ENCODE data around the gene ARL8A.
"Not testable (repeated sequence)": the region's sequence is repeated elsewhere in the genome, so short reads cannot be mapped to it uniquely, and the experiment has no call there.

The ARL8A gene

GRCh38 chr1:202158810-202159533, 14.4 kb upstream of the ARL8A start:
- no peak for DNase-seq (ENCODE audit: low spot score)

GRCh38 chr1:202157945-202158344, 13.4 kb upstream of the ARL8A start:
- no peak for DNase-seq (ENCODE audit: low spot score)

DNA sequence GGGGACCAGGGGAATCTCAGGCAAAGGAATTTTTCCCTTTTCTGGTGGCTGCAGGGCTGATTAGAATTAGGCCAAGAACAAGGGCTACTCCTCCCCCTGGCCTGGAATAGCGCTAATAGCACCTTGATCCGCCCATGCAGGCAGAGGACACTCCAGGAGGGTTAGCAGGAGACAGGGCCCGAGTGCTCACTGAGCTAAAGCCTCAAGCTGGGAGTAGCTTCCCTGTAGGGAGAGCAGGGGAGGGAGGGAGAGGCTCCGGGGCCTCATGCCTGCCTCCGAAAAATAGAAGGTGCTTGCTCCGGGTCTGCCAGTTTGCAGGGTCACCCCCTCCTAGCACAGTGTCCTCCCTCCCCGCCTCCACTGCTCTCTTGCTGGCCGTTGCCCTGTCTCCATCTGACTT, 12.1 kb upstream of the ARL8A start:
- no peak for DNase-seq (ENCODE audit: low spot score)

GRCh38 chr1:202155478-202156021, 11.0 kb upstream of the ARL8A start:
- peak; percentile 49 for DNase-seq (ENCODE audit: low spot score)

GRCh38 chr1:202154766-202155477, 10.4 kb upstream of the ARL8A start:
- DNase-seq (ENCODE audit: low spot score) = no peak

GRCh38 chr1:202154148-202154765, 9.7 kb upstream of the ARL8A start:
- DNase-seq (ENCODE audit: low spot score) = no peak

DNA sequence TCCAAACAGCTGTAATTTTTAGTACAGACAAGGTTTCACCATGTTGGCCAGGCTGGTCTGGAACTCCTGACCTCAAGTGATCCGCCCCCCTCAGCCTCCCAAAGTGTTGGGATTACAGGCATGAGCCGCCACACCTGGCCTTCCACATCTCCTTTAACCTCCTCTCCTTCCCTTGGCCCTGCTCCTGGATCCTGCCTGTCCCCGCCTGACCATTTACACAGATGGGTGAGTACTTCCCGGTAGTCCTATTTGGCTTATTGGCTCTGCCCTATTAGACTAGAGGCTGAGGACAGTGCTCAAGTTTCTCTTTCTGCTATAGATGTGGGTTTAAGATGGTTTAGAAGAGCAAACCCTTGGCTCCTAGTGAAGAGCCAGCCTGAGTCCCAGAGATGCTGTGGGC, 8.7 kb upstream of the ARL8A start:
- DNase-seq (ENCODE audit: low spot score) = no peak

GRCh38 chr1:202152399-202152798, 7.9 kb upstream of the ARL8A start:
- no peak for DNase-seq (ENCODE audit: low spot score)

DNA sequence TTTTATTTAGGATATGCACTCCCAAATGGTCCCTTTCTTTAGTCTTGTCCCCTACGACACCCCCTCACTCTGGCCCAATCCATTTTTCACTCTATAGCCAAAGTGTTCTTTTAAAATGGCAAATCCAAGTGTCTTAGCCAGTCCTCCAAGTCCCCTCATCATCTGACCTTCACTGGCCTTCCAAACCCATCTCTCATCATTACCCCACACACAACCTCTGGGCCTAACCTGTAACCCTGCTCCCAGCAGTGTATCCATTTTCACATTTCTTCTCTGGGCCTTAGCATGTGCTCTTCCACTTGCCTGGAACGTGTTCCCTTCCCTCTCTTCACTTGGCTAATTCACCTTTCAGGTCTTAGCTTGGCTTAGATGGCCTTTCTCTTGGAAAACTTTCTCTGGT, 6.5 kb upstream of the ARL8A start:
- DNase-seq (ENCODE audit: low spot score) = no peak

GRCh38 chr1:202150602-202151001, 6.1 kb upstream of the ARL8A start:
- no peak for DNase-seq (ENCODE audit: low spot score)

GRCh38 chr1:202150187-202150586, 5.7 kb upstream of the ARL8A start:
- DNase-seq (ENCODE audit: low spot score) = no peak

GRCh38 chr1:202149566-202149965, 5.0 kb upstream of the ARL8A start:
- no peak for DNase-seq (ENCODE audit: low spot score)

DNA sequence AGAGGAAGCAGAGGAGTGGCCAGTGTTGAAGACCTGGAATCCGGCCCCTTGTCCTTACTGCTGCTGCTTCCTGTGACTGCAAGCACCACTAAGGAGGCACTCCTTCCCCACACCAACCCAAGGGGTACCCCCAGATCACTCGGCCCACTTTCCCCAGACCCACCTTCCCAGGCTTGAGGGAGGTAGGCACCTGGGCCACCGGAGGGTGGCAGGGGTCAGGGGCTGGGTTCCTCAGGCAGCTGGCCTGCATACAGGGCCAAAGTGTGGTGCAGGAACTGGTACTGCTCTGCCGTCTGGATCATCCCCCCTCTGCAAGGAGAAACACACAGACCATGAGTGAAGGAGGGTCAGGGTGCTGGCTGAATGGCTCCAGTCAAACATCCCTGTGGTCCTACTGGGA, 3.9 kb upstream of the ARL8A start:
- DNase-seq (ENCODE audit: low spot score) = no peak

- DNase-seq (ENCODE audit: low spot score) = no peak
Measured at GRCh38 chr1:202146993-202147392, 2.5 kb upstream of the ARL8A start.

DNA sequence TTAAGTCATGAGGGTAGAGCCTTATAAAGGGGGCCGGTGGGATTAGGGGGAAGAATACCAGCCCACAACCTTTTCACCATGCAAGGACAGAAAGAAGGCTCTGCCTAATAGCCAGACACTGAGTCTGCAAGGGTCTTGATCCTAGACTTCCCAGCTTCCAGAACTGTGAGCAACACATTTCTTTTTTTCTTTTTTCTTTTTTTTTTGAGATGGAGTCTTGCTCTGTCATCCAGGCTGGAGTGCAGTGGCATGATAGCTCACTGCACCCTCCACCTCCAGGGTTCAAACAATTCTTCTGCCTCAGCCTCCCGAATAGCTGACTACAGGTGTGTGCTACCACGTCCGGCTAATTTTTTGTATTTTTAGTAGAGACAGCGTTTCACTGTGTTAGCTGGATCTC, 1.7 kb upstream of the ARL8A start:
- no peak for DNase-seq (ENCODE audit: low spot score)

DNA sequence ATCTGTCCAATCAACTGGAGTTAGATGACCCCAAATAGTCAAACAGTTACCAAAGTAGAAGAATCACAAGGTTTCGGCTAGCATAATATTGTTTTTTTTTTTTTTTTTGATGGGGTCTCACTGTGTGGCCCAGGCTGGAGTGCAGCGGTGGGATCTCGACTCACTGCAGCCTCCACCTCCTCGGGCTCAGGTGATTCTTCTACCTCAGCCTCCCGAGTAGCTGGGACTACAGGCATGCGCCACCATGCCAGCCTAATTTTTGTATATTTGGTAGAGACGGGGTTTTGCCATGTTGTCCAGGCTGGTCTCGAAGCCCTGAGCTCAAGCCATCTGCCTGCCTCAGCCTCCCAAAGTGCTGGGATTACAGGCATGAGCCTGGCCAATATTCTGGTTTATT, 1.2 kb upstream of the ARL8A start:
- DNase-seq (ENCODE audit: low spot score) = not testable (repeated sequence)

GRCh38 chr1:202145068-202145743, 669 bp upstream of the ARL8A start:
- no peak for DNase-seq (ENCODE audit: low spot score)

DNA sequence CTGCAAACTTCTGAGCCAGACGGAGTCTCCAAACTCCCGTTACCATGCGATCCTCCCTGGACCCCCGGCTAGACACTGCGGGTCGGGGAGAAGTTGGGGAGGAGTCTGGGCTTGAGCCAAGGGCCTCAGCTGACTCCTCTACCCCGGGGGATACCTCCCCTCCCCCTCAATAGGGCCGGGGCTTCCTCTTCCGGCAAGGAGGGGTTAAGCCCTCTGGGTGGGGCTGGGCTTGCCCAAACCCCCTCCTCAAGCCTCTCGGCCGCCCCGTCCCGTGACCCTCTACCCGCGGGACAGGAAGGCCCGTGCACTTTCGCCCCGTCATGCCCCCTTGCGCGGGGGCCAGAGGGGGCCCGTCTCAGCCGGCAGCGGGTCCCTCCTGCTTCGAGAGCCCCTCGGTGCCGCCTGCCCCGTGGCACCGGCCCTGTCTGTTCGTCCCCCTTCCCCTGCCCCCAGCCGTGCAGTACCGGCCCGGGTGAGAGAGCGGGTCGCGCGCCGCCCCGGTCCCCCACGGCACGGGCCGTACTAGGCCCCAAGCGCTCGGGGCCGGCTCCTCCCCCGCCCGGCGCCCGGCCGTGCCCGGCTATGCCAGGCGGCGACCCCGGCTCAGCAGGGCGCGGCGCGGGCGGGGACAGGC, 652 bp downstream of the ARL8A start:
- DNase-seq (ENCODE audit: low spot score) = no peak

DNA sequence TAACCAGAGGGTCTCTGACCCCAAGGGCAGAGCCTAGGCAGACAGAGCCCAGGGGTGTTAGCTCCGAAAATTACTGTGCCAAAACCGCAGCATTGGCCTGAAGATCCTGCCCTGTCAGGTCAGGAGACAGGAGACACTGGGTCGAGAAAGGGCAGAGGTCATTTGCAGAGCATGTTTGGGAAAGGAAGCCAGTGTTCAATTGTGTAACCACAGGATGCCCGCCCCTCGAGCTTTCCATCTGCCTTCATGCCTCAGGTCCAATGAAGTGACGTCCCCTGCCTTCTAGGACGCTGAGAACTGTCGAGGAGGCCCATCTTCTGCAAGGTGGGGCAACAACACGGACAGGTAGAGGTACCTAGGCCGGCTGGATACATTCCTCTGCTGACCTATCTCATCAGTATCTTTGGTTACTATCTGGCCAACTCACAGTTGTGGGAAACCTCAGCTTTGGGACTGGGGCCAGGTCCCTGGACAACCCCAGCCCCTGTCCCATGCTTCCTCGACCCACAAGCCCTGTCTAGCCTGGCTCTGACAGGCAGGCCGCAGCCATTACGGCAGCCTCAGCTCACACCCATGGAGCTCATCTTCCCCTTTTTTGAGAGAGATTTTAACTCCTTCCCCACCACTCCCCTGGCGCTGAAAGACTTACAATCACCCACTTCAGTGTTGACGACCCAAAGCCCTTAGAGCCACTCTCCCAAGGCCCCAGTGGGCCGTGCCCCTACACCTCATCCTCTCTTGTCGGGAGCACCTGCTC, 1.3 kb downstream of the ARL8A start:
- no peak for DNase-seq (ENCODE audit: low spot score)

DNA sequence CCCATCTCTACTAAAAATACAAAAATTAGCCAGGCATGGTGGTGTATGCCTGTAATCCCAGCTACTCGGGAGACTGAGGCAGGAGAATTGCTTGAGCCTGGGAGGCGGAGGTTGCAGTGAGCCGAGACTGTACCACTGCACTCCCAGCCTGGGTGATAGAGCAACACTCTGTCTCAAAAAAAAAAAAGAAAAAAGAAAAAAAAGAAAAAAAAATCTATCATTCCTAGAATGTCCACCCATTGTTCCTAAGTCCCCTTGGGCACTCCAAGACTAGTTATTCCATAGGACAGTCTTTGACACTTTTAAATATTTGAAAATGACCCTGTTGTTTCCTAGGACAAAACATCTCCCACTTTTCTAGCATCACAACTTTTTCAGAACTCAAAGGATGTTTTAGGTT, 3.1 kb downstream of the ARL8A start:
- DNase-seq (ENCODE audit: low spot score) = not testable (repeated sequence)

- no peak for DNase-seq (ENCODE audit: low spot score)
Measured at GRCh38 chr1:202140833-202141232, 3.7 kb downstream of the ARL8A start.

All from COLO829 (cell line).